GM04504 (cell line): Measurements from ENCODE around the gene TAF4.
"Not testable (repeated sequence)": the region's sequence is repeated elsewhere in the genome, so short reads cannot be mapped to it uniquely, and the experiment has no call there.

Experiments
- DNase-seq: peaks from one replicate; pipeline ENCODE4 v3.0.0-alpha.2; 2012; ENCODE audit warnings: low read depth

The TAF4 gene

DNA sequence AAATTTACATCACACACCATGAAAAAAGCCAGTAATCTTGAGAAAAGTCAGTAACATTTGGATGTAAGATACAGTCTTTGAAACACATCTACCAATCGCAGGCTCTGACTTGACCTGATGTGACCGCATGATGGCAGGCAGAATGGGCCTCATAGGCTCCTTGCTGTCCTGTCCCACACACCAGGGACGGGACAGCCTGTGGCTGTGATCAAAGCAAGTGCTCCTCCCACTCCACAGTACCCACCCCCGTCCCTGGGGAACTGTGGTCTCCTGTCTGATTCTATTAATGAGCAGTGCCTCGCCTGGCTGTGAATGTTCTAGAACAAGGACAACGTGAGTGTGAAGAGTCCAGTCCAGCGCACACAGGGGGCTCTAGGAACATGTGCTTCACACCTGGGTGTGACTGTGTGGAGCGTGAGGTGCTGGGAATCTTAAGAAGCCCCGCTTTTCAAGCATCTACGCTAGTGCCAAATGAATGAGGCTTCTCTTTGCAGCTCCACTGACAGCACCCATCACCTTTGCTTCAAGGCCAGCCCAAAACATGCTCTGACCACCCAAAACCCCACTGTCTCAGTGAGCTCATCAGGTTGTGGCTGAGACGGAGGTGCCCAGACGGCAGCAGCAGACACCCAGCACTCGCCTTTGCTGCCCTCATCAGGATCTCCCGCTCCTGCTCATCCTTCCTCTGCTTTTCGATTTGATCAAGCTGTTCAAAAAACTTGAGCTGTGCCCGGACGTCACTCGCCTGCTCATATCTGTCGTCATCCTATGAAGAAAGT lies 67.1 kb downstream of the TAF4 start:
- DNase-seq = no peak

DNA sequence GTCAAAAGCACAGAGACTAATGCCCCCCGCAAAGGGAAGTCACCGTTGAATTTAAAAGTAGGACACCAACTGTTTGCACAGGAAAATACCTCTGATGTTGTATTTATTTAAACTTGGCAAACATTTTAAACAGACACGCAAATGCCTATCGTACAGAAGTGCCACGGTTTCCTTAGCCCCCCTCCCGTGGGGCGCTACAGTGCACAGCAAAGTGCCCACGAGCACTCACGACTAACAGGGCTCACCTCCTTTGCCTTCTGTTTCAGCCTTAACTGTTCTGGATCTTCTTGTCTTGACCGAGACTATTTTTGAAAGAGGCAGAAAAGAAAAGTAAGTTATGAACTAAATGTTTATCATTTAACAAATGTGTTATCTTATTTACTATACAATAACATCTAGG lies 67.8 kb downstream of the TAF4 start:
- no peak for DNase-seq

DNA sequence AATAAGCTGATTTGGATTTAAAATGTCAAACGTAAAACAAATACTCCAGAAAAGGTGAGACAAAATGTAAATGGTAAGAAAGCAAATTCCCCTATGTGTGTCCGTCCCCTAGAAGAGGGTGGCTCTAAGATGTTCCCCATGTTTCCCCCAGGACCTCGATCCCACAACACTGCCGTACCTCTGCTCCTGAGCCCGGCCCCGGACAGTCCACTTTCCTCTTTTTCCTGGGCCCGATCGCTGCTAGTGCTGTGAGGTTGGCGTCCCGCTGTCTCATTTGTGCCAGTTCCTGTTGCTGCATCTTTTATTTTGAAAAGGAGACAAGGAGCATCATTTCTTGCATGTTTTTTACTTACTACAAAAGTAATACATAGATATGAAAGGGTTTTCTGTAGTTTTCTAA lies 68.3 kb downstream of the TAF4 start:
- no peak for DNase-seq

GRCh38 chr20:61994546-61994945 lies 71.1 kb downstream of the TAF4 start:
- DNase-seq = no peak

GRCh38 chr20:61993058-61993457 lies 72.6 kb downstream of the TAF4 start:
- no peak for DNase-seq

DNA sequence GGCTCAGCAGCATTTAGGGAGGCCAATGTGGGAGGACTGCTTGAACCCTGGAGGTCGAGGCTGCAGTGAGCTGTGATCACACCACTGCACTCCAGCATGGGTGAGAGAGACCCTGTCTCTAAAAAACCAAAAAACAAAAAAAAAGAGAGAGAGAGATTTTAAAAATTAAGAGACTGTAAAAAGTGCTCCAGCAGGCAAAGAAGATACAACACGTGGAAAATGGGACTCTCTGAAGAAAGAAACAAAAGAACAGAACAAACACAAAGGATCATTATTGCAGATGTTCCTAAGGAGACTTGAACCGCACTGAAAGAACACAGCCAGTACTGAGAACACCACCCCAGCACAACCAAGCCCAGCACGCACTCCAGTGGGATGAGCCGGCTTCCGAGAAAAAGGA lies 74.2 kb downstream of the TAF4 start:
- DNase-seq = no peak

DNA sequence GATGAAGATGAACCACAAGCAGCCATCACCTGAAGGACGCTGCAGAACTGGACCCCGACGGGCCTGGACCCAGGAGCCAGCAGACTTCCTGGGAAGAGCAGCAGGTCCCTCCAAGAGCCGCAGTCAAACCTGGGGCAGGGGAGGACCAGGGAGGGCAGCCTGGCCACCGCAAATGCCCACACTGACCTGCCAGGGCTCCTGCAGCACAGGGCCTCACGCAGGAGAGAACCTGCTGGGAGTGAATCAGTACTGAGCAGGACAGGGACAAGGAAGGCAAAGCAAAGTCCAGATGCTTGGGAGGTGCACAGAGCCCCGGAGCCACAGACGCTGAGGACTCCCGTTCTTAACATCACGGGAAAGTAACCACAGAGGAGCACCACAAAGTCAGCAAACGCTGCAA lies 75.2 kb downstream of the TAF4 start:
- DNase-seq = no peak

- no peak for DNase-seq
Measured at GRCh38 chr20:61989741-61990140, 75.9 kb downstream of the TAF4 start.

- no peak for DNase-seq
Measured at GRCh38 chr20:61988665-61989064, 77.0 kb downstream of the TAF4 start.

DNA sequence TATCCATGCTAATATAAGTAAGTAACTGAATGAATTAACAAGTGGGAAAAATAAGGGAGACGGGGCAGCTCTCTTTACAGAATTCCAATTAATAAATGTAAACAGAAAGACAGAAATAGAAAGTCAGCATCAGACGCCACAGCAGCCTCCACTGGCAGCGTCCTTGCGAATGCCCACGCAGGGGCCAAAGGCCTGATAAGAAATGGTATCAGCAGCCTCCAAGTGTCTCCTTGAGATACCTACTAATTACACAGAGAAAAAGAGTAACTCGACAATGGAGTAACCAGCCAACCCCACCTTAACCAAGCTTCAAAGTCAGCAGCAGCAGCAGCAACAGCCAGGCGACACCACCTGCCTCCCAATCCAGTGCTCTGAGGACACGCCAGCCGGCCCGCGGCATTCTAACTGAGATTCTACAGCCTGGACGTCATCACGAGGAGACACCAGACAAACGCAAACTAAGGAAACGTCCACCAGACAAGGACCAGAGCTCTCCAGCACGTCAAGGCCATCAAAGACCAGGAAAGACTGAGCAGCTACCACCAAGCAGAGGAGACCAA lies 78.8 kb downstream of the TAF4 start:
- DNase-seq = no peak

DNA sequence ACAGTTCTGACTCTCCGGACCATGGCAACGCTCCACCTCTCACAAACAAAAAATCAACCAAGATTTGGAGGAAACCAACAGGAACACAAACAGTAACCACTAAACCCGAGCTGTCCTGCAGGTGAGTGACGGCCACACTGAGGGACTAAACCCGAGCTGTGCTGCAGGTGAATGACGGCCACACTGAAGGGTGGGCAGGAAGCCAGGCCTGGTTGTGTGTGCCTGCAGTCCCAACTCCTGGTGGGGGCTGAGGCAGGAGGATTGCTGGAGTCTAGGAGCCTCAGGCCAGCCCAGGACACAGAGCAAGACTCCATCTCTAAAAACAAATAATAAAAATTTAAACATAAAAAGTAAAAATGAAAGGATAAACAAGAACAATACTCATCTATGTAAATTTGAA lies 80.6 kb downstream of the TAF4 start:
- DNase-seq = no peak

DNA sequence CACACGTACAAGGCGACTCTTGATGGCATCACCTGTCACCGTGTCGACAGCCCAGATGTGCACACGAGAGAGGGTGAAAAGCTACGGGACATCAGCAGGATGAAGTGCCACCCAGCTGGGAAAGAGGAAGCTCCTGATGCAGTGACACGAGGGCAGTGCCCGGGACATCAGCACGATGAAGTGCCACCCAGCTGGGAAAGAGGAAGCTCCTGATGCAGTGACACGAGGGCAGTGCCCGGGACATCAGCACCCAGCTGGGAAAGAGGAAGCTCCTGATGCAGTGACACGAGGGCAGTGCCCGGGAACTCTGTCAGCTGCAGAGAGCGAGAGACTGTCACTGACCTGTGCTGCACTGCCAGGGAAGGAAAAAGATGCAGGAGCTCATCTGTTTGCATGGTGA lies 81.2 kb downstream of the TAF4 start:
- not testable (repeated sequence) for DNase-seq

DNA sequence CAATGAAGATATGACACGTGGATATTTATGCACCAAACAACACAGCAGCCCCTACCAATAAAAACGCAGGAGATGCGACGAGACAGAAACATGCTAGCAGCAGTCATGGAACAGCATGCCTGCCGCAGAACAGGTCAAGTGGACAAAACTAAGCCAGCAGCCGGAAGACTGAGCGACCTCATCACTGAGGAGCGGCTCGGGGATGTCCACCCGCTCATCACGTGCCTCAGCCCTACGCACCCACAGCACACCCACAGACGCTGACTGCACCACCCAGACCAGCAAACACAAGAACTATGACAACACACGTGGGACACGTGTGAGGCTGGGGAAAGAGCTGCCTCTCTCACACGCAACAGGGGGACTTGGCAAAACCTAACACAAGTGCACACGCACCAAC lies 81.7 kb downstream of the TAF4 start:
- DNase-seq = no peak

DNA sequence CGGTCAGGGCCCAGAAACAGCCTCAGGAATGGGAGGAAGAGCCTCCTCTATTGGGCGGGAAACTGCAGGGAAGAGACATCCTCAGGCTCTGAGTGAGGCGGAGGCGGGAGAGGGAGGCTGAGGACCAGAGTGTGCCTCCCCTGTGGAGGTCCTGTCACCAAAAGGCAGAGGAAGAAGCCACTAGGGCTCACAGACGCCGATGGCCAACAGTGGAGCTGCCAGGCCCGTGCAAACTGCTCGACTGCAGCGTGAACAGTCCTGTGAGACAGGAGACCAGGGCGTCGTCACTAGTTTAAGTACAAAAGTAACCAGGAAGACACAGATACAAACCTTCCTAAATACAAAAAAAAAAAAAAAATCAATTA lies 82.7 kb downstream of the TAF4 start:
- no peak for DNase-seq

DNA sequence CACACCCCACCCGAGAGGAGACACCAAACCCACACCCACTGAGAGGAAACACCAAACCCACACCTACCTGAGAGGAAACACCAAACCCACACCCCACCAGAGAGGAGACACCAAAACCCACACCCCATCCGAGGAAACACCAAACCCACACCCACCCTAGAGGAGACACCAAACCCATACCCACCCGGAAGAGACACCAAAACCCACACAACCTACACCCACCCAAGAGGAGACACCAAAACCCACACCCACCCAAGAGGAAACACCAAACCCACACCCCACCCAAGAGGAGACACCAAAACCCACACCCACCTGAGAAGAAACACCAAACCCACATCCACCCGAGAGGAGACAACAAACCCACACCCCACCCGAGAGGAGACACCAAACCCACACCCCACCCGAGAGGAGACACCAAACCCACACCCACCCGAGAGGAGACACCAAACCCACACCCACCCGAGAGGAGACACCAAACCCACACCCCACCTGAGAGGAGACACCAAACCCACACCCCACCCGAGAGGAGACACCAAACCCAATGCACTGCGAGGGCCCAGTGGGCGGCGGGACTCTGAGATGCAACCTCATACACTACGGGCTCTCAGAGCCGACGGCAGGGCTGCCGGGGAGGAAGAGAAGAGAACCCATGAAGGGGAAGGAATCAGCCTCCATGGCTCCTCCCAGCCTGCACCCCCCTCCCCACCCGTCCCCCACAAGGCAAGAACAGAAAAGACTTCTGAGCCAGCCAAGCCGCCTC lies 83.3 kb downstream of the TAF4 start:
- DNase-seq = no peak

- DNase-seq = not testable (repeated sequence)
Measured at GRCh38 chr20:61981691-61982090, 84.0 kb downstream of the TAF4 start.

DNA sequence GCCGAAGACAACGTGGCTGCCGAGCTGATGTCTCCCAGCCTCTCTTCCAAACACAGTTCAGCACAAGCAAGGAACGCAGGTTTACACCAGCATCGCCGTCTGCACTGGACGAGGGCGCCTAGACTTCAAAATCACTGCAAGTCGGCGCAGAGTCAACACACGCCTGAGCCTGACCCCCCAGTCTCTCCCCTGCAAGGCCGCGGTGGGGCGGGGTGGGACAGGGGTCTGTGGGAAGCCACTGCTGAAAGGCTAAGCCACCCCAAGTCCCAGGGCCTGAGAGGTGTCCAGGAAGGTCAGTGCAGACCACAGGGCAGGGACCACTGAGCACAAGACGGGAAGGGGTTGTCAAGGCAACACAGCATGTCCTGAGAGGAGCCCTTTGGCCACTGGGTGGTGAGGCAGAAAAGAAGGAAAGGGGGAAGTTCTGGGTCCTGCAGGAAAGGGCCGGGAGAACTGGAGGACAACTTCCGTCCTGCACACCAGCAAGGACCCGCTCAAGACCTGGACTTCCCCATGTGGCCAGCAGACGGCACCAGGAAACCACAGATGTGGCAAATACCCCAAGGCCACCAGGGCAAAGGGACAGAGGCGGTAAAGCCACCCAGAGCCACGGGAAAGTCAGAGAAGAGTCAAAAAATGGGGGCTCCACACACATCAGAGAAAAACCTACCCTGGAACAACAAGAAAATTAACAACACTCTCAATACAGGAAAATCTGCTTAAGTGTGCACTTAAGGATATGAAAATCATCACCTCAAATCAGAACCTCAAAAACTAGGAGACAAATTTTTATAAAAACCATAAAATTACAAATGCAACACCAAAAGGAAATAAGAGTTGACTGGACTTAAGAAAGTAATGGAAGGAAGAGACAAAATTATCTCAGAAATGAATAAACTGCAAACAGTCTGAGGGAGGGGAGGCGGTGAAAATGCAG lies 84.8 kb downstream of the TAF4 start:
- peak; percentile 4 for DNase-seq

DNA sequence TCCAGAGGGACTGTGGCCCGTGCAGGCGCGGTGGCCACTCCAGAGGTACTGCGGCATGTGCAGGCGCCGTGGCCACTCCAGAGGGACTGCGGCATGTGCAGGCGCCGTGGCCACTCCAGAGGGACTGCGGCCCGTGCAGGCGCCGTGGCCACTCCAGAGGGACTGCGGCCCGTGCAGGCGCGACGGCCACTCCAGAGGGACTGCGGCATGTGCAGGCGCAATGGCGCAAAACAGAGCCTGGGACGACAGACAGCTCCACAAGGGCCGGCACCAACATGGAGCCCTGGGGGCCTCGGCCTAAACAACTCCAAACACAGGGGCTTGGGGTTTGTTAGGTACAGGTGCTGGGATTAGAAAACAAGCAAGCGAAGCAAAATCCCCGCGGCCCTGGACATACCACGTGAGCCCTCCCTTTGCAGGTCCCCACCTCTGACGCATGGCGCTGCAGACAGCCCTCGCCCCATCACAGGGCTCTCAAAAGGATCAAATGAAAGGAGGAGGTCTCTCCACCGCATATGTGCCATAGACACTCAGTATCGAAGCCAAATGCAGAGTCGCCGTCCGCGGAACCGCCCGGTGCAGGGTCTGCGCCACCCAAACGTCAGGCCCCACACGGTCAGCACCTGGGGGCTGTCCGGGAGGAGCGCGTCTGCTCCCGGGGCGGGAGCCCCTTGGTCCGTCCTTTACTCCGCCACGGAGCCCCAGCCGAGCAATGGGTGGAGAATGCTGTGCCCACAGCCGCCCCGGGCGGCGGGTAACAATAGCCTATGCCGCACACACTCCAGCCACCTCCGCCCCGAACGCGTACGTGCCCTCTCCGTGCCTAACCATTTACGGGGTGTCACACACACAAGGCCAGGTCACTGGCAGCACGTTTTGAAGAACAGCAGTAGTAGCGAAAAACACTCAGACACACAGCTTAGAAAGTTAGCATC lies 85.7 kb downstream of the TAF4 start:
- DNase-seq = no peak

DNA sequence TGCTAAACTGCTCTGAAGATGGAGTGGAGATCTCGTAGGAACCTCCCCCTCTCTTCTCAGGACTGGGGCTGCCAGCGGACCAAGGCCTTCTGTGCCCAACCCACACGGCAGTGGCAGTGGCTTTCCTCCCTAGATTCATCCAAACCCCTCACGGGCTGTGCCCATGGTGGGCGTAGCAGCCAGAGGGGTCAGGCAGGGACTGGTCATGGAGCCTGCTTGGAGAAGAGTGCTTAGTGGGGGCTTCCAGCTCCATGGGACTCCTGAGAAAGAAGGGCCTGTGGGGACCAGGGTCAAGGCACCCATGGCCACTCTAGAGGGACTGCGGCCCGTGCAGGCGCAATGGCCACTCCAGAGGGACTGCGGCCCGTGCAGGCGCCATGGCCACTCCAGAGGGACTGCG lies 86.6 kb downstream of the TAF4 start:
- DNase-seq = no peak

GRCh38 chr20:61978491-61978890 lies 87.2 kb downstream of the TAF4 start:
- no peak for DNase-seq

DNA sequence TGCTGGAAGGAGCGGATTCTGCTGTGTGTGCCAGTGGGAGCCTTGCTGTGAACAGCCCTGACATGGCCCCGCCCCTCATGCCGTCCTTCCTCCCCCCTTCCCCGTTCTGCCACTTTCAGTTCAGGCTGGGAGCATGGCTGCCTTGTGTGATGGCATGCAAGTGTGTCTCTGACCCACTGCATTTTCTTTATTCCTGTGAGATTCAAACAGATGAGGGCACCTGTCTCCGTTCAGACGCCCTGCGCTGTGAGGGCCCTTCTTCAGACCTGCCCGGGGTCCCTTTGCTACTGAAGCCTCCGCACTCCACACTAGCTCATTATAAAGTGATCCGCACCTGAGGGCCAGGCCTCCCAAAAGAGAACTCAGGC lies 88.3 kb downstream of the TAF4 start:
- DNase-seq = no peak
